HEK293 (cell line): ENCODE data around the gene ZNF33B.

ENCODE experiments used
- CTCF ChIA-PET: fragments of 350-600 bp; formaldehyde crosslinking; extraction: SDS; loops from one replicate; lab custom pipeline; 2021; ENCODE audit warnings: antibody characterized with exemption; lab: Yijun Ruan, JAX
- POLR2A ChIA-PET: fragments of 300-600 bp; formaldehyde crosslinking; extraction: SDS; loops from one replicate; lab custom pipeline; 2020; ENCODE audit warnings: antibody characterized with exemption, inconsistent platforms; lab: Yijun Ruan, JAX
- H3K27ac ChIP-seq: fragments of 200-500 bp; sonication (Bioruptor generic); 2 replicates; pipeline ENCODE4 v1.5.1; 2014; ENCODE audit warnings: low read depth, low read length, control low read depth, inconsistent platforms; ENCODE audit errors: extremely low read depth
- H3K36me3 ChIP-seq, 2 experiments: fragments of 200-500 bp in 1 of 2; sonication (Bioruptor generic) in 1 of 2; 1 replicate in 1 of 2; 2 replicates in 1 of 2; pipeline ENCODE4 v1.5.1; 2014 to 2017; ENCODE audit warnings: inconsistent platforms in 2 of 2, low read length in 2 of 2; ENCODE audit not compliant: control insufficient read depth in 2 of 2, insufficient read depth in 1 of 2
- H3K4me1 ChIP-seq: fragments of 200-500 bp; sonication (Bioruptor generic); 2 replicates; pipeline ENCODE4 v1.5.1; 2014; ENCODE audit warnings: mild to moderate bottlenecking, low read length, inconsistent platforms; ENCODE audit not compliant: control insufficient read depth, insufficient read depth
- H3K4me3 ChIP-seq: 2 replicates; pipeline ENCODE4 v1.5.1; 2011; ENCODE audit warnings: low read depth, mild to moderate bottlenecking, control low read depth, low read length, moderate library complexity
- H3K9me3 ChIP-seq: fragments of 200-500 bp; sonication (Bioruptor generic); 2 replicates; pipeline ENCODE4 v1.5.1; 2014; ENCODE audit warnings: low read depth, low read length, inconsistent platforms; ENCODE audit not compliant: control insufficient read depth, insufficient read depth
- BCL11A ChIP-seq: fragments of 450-650 bp; formaldehyde crosslinking; IDR thresholded peaks from 2 replicates; pipeline ENCODE4 v1.5.1; 2016; ENCODE audit warnings: low read depth, missing biosample characterization, missing genetic modification characterization
- BCL6B ChIP-seq: fragments of 450-650 bp; formaldehyde crosslinking; IDR thresholded peaks from 2 replicates; pipeline ENCODE4 v1.5.1; 2017; ENCODE audit warnings: missing biosample characterization, missing genetic modification characterization
- EGR2 ChIP-seq: fragments of 450-650 bp; formaldehyde crosslinking; IDR thresholded peaks from 2 replicates; pipeline ENCODE4 v1.5.1; 2016; ENCODE audit warnings: low read depth, missing biosample characterization, missing genetic modification characterization
- FEZF1 ChIP-seq: fragments of 450-650 bp; formaldehyde crosslinking; IDR thresholded peaks from 2 replicates; pipeline ENCODE4 v1.5.1; 2016; ENCODE audit warnings: missing biosample characterization, missing genetic modification characterization
- KLF9 ChIP-seq: fragments of 450-650 bp; formaldehyde crosslinking; IDR thresholded peaks from 2 replicates; pipeline ENCODE4 v1.5.1; 2016; ENCODE audit warnings: missing biosample characterization, missing genetic modification characterization, low read depth
- ZBTB10 ChIP-seq: fragments of 450-650 bp; formaldehyde crosslinking; IDR thresholded peaks from 2 replicates; pipeline ENCODE4 v1.5.1; 2016; ENCODE audit warnings: missing biosample characterization, missing genetic modification characterization
- ZBTB20 ChIP-seq: fragments of 450-650 bp; formaldehyde crosslinking; IDR thresholded peaks from 2 replicates; pipeline ENCODE4 v1.5.1; 2016; ENCODE audit warnings: missing biosample characterization, missing genetic modification characterization
- ZBTB26 ChIP-seq: fragments of 450-650 bp; formaldehyde crosslinking; optimal IDR thresholded peaks from 2 replicates; pipeline ENCODE3; 2016; ENCODE audit warnings: missing biosample characterization, mild to moderate bottlenecking, missing genetic modification characterization
- ZFP3 ChIP-seq: fragments of 450-650 bp; formaldehyde crosslinking; IDR thresholded peaks from 2 replicates; pipeline ENCODE4 v1.5.1; 2016; ENCODE audit warnings: low read depth, missing biosample characterization, missing genetic modification characterization
- ZNF202 ChIP-seq: fragments of 450-650 bp; formaldehyde crosslinking; IDR thresholded peaks from 2 replicates; pipeline ENCODE4 v1.5.1; 2016; ENCODE audit warnings: missing biosample characterization, missing genetic modification characterization, borderline replicate concordance
- ZNF426 ChIP-seq: fragments of 450-650 bp; formaldehyde crosslinking; IDR thresholded peaks from 2 replicates; pipeline ENCODE4 v1.5.1; 2017; ENCODE audit warnings: missing biosample characterization, missing genetic modification characterization, mild to moderate bottlenecking, inconsistent platforms, moderate library complexity
- ZNF48 ChIP-seq: fragments of 450-650 bp; formaldehyde crosslinking; IDR thresholded peaks from 2 replicates; pipeline ENCODE4 v1.5.1; 2016; ENCODE audit warnings: missing biosample characterization, missing genetic modification characterization
- ZNF518A ChIP-seq: fragments of 450-650 bp; formaldehyde crosslinking; conservative IDR thresholded peaks from 2 replicates; pipeline ENCODE4 v1.5.1; 2016; ENCODE audit warnings: low read depth, missing biosample characterization, missing genetic modification characterization
- ZNF544 ChIP-seq: fragments of 450-650 bp; formaldehyde crosslinking; IDR thresholded peaks from 2 replicates; pipeline ENCODE4 v1.5.0; 2017; ENCODE audit warnings: missing biosample characterization, missing genetic modification characterization
- ZNF596 ChIP-seq: fragments of 450-650 bp; IDR thresholded peaks from 2 replicates; pipeline ENCODE4 v1.5.0; 2018; ENCODE audit warnings: missing biosample characterization, mild to moderate bottlenecking, missing genetic modification characterization, moderate library complexity
- ZNF658 ChIP-seq: fragments of 450-650 bp; formaldehyde crosslinking; IDR thresholded peaks from 2 replicates; pipeline ENCODE4; 2016; ENCODE audit warnings: missing biosample characterization, missing genetic modification characterization
- ZNF664 ChIP-seq: fragments of 450-650 bp; formaldehyde crosslinking; IDR thresholded peaks from 2 replicates; pipeline ENCODE4 v1.5.1; 2016; ENCODE audit warnings: missing biosample characterization, missing genetic modification characterization
- ZNF701 ChIP-seq: fragments of 450-650 bp; formaldehyde crosslinking; IDR thresholded peaks from 2 replicates; pipeline ENCODE4 v1.5.1; 2016; ENCODE audit warnings: missing biosample characterization, missing genetic modification characterization
- ZNF776 ChIP-seq: fragments of 450-650 bp; formaldehyde crosslinking; IDR thresholded peaks from 2 replicates; pipeline ENCODE4 v1.5.0; 2017; ENCODE audit warnings: missing biosample characterization, missing genetic modification characterization, borderline replicate concordance
- ZNF843 ChIP-seq: fragments of 450-650 bp; formaldehyde crosslinking; IDR thresholded peaks from 2 replicates; pipeline ENCODE4 v1.5.1; 2016; ENCODE audit warnings: missing biosample characterization, missing genetic modification characterization

Gene ZNF33B

GRCh38 chr10:42576338-42576737 lies 62.0 kb downstream of the ZNF33B start:
- ChIA-PET CTCF (no interaction called here), POLR2A (no interaction called here)
- Histone ChIP-seq H3K9me3 (no peaks in the 10 kb centered on the region), H3K4me1 (no peaks in the 10 kb centered on the region), H3K27ac (no peak overlapping the region), H3K36me3 (no peaks in the 10 kb centered on the region), H3K4me3 (no peak overlapping the region)
- no peak for TF ChIP-seq KLF9
- no peak for TF ChIP-seq ZNF776 (tag by site-specific recombination)
- no peak for TF ChIP-seq ZNF202
- no peak for TF ChIP-seq ZNF596 (tag by site-specific recombination)
- no peak for TF ChIP-seq ZNF843 (tag by site-specific recombination)
- TF ChIP-seq BCL11A (tag by site-specific recombination), result no peak
- no peak for TF ChIP-seq FEZF1 (tag by site-specific recombination)
- TF ChIP-seq BCL6B, result no peak
- TF ChIP-seq ZBTB10 (tag by site-specific recombination), result no peak
- no peak for TF ChIP-seq ZFP3 (tag by site-specific recombination)
- no peak for TF ChIP-seq ZNF701 (tag by site-specific recombination)
- TF ChIP-seq ZNF658 (tag by site-specific recombination), result no peak
- no peak for TF ChIP-seq ZNF426 (tag by site-specific recombination)
- TF ChIP-seq ZNF48, result no peak
- no peak for TF ChIP-seq ZBTB26 (tag by site-specific recombination)
- no peak for TF ChIP-seq ZNF544 (tag by site-specific recombination)
- no peak for TF ChIP-seq ZBTB20
- TF ChIP-seq ZNF518A (tag by site-specific recombination), result no peak
- TF ChIP-seq ZNF664 (tag by site-specific recombination), result no peak
- TF ChIP-seq EGR2, result no peak
